ENCODE results near the gene TMF1.
A peak's percentile ranks its signal among the peaks of the same experiment; 100 is the strongest.

The TMF1 gene

DNA sequence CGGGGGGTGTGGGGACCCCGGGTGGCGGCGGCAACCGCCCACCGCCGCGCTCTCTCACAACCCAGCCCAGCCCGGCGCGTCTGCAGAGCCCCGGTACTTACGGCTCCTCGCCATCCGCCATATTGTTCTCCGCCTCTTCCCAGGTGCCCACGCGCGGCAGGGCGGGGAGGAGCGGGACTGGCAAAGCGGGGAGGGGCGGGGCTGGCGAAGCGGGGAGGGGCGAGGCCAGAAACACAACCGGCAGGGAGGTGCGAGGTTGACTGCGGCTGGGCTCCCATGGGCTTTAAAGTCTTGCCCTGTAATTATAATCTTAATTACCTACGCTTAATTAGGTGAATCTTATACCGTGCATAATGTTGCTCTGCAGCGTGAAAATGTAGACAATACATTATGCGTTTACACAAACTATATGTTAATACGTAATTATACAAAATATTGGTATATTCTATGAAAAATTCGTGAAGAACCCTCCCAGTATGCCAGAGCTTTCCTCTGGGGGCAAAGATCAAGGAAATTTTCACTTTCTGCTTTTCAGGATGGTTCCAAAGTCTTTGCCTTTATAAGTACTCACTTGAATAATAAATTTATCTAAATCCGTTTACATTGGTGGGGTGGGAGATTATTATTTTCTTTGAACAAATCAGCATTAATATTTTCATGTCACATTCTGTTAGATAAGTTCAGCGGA, 28.2 kb upstream of the TMF1 start, which contains the start of gene UBA3:
Gene UBA3 (minus strand): TSS at position 133 of the 688 bp plus-strand sequence. CDS start 12 bp downstream, at position 121.
- peaks cover 35% of the 10 kb centered on the region for H3K4me1 ChIP-seq (ENCODE audit: control insufficient read depth, insufficient read depth, low read length, poor library complexity, severe bottlenecking)
- no peaks in the 10 kb centered on the region for H3K9me3 ChIP-seq (ENCODE audit: control insufficient read depth, low read length)
- H3K36me3 ChIP-seq (ENCODE audit: control insufficient read depth, insufficient read depth, low read length) = peaks cover 7% of the 10 kb centered on the region
- H3K4me3 ChIP-seq (ENCODE audit: insufficient read depth, low read depth, low read length, poor library complexity, severe bottlenecking) = peak within 1 kb of the TSS; percentile 93
- peak within 1 kb of the TSS; percentile 76 for H3K27ac ChIP-seq (ENCODE audit: insufficient read depth, low read length, poor library complexity, severe bottlenecking)
- H3K27me3 ChIP-seq (replicated peaks; ENCODE audit: control insufficient read depth, insufficient read depth, low read length, poor library complexity, severe bottlenecking) = no peaks in the 10 kb centered on the region
- DNase-seq = peak; percentile 83 to 86 (median 85)

DNA sequence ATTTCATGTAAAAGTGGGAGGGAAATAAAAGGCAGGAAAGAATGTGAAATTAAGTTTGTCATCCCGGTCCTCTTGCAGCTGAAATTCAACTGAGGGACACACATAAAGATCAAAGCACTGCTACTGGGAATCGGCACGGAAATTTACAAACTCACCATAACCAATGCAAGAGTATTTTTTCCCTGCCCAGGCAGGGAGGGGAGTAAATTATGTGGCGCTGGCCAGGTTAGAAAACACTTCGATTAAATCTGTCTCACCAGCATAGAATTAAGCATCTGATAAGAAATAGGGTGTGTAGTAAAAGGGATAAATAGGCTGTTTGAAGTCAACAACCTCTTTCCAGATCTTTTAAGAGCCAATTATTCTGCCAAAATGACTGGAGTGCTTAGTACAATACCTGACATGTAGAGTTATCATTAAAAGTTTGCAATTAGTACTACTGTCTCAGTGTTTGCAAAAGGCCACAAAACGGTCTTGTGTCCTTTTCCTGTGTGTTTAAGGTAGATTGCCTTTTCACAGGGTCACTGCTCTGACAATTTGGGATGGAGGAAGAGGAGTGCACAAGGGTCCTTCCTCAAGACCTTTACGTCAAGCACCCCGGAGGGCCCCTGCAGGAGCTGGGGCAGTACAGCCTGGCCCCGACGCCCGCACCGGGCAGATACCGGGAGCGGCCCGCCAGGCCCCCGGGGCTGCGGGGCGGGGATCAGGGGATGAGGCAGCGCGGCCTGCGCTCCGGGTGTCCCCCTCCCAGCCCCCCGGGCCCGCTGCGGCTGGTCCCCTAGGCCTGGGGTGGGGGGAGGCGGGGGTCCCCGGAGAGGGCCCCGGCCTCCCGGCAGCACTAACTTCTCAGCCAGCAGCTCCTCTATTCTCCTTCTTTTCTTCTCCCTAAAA, 27.4 kb upstream of the TMF1 start:
- Histone ChIP-seq H3K4me1 (ENCODE audit: control insufficient read depth, insufficient read depth, low read length, poor library complexity, severe bottlenecking) (peaks cover 35% of the 10 kb centered on the region), H3K36me3 (ENCODE audit: control insufficient read depth, insufficient read depth, low read length) (peaks cover 7% of the 10 kb centered on the region)
- no peak for DNase-seq

DNA sequence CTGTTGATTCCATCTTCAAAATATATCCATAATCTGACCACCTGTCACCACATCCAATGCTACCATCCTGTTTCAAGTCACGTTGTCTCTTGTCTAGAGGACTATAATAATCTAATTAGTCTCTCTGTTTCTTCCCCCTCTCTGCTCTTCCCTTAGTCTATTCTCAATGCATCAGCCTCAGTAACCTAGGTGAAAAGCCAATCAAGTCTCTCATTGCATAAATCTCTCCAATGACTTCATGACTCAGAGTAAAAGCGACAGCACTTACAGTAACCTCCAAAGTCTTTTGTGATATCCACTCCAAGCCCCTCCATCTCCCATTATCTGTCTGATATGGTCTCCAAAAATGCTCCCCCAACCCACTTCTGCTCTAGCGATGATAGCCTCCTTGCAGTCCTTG, 20.8 kb upstream of the TMF1 start:
- H3K4me1 ChIP-seq (ENCODE audit: control insufficient read depth, insufficient read depth, low read length, poor library complexity, severe bottlenecking) = no peaks in the 10 kb centered on the region
- no peak overlapping the region for H3K27ac ChIP-seq (ENCODE audit: insufficient read depth, low read length, poor library complexity, severe bottlenecking)

More for the DNA sequence above, 27.4 kb upstream of the TMF1 start:
- H3K27ac ChIP-seq (ENCODE audit: insufficient read depth, low read length, poor library complexity, severe bottlenecking) = peak overlapping the region; percentile 76
- H3K27me3 ChIP-seq (replicated peaks; ENCODE audit: control insufficient read depth, insufficient read depth, low read length, poor library complexity, severe bottlenecking) = no peaks in the 10 kb centered on the region
- peak overlapping the region; percentile 93 for H3K4me3 ChIP-seq (ENCODE audit: insufficient read depth, low read depth, low read length, poor library complexity, severe bottlenecking)
- no peaks in the 10 kb centered on the region for H3K9me3 ChIP-seq (ENCODE audit: control insufficient read depth, low read length)

GRCh38 chr3:69066121-69066520, 14.0 kb upstream of the TMF1 start:
- Histone ChIP-seq H3K4me3 (ENCODE audit: insufficient read depth, low read depth, low read length, poor library complexity, severe bottlenecking) (no peak overlapping the region), H3K36me3 (ENCODE audit: control insufficient read depth, insufficient read depth, low read length) (peaks cover 11% of the 10 kb centered on the region), H3K27me3 (replicated peaks; ENCODE audit: control insufficient read depth, insufficient read depth, low read length, poor library complexity, severe bottlenecking) (no peaks in the 10 kb centered on the region), H3K9me3 (ENCODE audit: control insufficient read depth, low read length) (no peaks in the 10 kb centered on the region), H3K4me1 (ENCODE audit: control insufficient read depth, insufficient read depth, low read length, poor library complexity, severe bottlenecking) (peaks cover 20% of the 10 kb centered on the region), H3K27ac (ENCODE audit: insufficient read depth, low read length, poor library complexity, severe bottlenecking) (peak overlapping the region; percentile 43)
- no peak for DNase-seq

More for the DNA sequence above, 20.8 kb upstream of the TMF1 start:
- H3K27me3 ChIP-seq (replicated peaks; ENCODE audit: control insufficient read depth, insufficient read depth, low read length, poor library complexity, severe bottlenecking) = no peaks in the 10 kb centered on the region
- H3K36me3 ChIP-seq (ENCODE audit: control insufficient read depth, insufficient read depth, low read length) = peaks cover 11% of the 10 kb centered on the region
- no peak overlapping the region for H3K4me3 ChIP-seq (ENCODE audit: insufficient read depth, low read depth, low read length, poor library complexity, severe bottlenecking)
- no peaks in the 10 kb centered on the region for H3K9me3 ChIP-seq (ENCODE audit: control insufficient read depth, low read length)
- DNase-seq = no peak

- Histone ChIP-seq H3K4me3 (ENCODE audit: insufficient read depth, low read depth, low read length, poor library complexity, severe bottlenecking) (no peak overlapping the region), H3K4me1 (ENCODE audit: control insufficient read depth, insufficient read depth, low read length, poor library complexity, severe bottlenecking) (peaks cover 20% of the 10 kb centered on the region), H3K27ac (ENCODE audit: insufficient read depth, low read length, poor library complexity, severe bottlenecking) (peak overlapping the region; percentile 43), H3K9me3 (ENCODE audit: control insufficient read depth, low read length) (no peaks in the 10 kb centered on the region), H3K36me3 (ENCODE audit: control insufficient read depth, insufficient read depth, low read length) (peaks cover 18% of the 10 kb centered on the region), H3K27me3 (replicated peaks; ENCODE audit: control insufficient read depth, insufficient read depth, low read length, poor library complexity, severe bottlenecking) (no peaks in the 10 kb centered on the region)
- DNase-seq = no peak
Measured at GRCh38 chr3:69065318-69065964, 13.3 kb upstream of the TMF1 start.

DNA sequence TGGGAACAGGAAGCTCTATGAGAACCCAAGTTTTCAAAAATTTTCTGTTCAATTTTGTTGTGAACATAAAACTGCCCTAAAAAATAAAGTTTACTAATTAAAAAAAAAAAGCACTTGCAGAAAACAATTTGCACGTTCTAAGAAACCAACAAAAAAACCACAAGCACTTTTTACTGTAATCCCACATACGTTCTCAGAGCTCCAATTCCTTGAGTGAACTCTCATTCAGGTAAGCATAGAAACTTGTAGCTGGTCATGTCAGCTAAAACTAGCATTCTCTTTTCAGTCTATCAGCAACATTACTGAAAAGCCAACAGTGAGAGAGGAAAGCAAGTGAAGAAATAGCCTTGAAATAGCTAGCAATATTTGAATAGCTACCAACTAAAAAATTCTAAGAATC, 11.5 kb upstream of the TMF1 start:
- Histone ChIP-seq H3K9me3 (ENCODE audit: control insufficient read depth, low read length) (no peaks in the 10 kb centered on the region), H3K4me1 (ENCODE audit: control insufficient read depth, insufficient read depth, low read length, poor library complexity, severe bottlenecking) (peaks cover 27% of the 10 kb centered on the region), H3K27ac (ENCODE audit: insufficient read depth, low read length, poor library complexity, severe bottlenecking) (peak overlapping the region; percentile 42), H3K4me3 (ENCODE audit: insufficient read depth, low read depth, low read length, poor library complexity, severe bottlenecking) (no peak overlapping the region), H3K36me3 (ENCODE audit: control insufficient read depth, insufficient read depth, low read length) (peaks cover 23% of the 10 kb centered on the region), H3K27me3 (replicated peaks; ENCODE audit: control insufficient read depth, insufficient read depth, low read length, poor library complexity, severe bottlenecking) (no peaks in the 10 kb centered on the region)
- DNase-seq = no peak

DNA sequence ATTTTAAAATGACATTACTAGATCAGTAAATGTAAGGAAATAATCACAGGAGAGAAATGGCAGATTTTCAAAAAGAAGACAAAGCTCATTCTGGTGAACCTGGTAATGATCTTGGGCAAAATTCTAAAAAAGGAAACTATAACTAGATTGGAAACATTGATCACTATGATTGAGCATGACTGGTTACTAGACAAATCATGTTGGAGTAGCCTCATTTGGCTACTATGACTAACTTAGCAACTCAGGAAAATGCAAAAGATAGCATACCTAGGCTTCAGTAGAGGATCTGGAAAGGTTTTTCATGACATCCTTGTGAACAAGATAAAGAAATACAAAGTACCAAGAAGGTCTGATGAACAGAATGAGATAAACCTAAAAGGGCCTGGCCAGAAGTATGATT, 7.6 kb upstream of the TMF1 start:
- Histone ChIP-seq H3K9me3 (ENCODE audit: control insufficient read depth, low read length) (no peaks in the 10 kb centered on the region), H3K27me3 (replicated peaks; ENCODE audit: control insufficient read depth, insufficient read depth, low read length, poor library complexity, severe bottlenecking) (no peaks in the 10 kb centered on the region), H3K36me3 (ENCODE audit: control insufficient read depth, insufficient read depth, low read length) (peaks cover 30% of the 10 kb centered on the region), H3K4me3 (ENCODE audit: insufficient read depth, low read depth, low read length, poor library complexity, severe bottlenecking) (no peak overlapping the region), H3K27ac (ENCODE audit: insufficient read depth, low read length, poor library complexity, severe bottlenecking) (peak overlapping the region; percentile 64), H3K4me1 (ENCODE audit: control insufficient read depth, insufficient read depth, low read length, poor library complexity, severe bottlenecking) (peaks cover 18% of the 10 kb centered on the region)
- DNase-seq = no peak

DNA sequence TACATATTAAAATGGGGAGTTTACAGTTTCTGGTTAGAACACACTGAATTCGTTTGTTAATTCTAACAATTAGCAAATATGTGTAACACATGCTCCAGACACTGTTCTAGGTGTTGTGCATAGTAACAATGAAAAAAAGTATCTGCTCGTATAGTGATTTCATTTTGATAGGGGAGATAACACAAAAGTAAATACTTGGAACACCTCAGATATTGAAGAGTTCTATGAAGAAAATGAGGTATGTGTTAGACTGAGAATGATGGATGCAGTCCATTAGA, 6.8 kb upstream of the TMF1 start:
- Histone ChIP-seq H3K9me3 (ENCODE audit: control insufficient read depth, low read length) (no peaks in the 10 kb centered on the region), H3K4me1 (ENCODE audit: control insufficient read depth, insufficient read depth, low read length, poor library complexity, severe bottlenecking) (peaks cover 12% of the 10 kb centered on the region), H3K4me3 (ENCODE audit: insufficient read depth, low read depth, low read length, poor library complexity, severe bottlenecking) (no peak overlapping the region), H3K36me3 (ENCODE audit: control insufficient read depth, insufficient read depth, low read length) (peaks cover 30% of the 10 kb centered on the region), H3K27ac (ENCODE audit: insufficient read depth, low read length, poor library complexity, severe bottlenecking) (peak overlapping the region; percentile 64), H3K27me3 (replicated peaks; ENCODE audit: control insufficient read depth, insufficient read depth, low read length, poor library complexity, severe bottlenecking) (no peaks in the 10 kb centered on the region)
- no peak for DNase-seq

- Histone ChIP-seq H3K27me3 (replicated peaks; ENCODE audit: control insufficient read depth, insufficient read depth, low read length, poor library complexity, severe bottlenecking) (no peaks in the 10 kb centered on the region), H3K27ac (ENCODE audit: insufficient read depth, low read length, poor library complexity, severe bottlenecking) (peak overlapping the region; percentile 64), H3K9me3 (ENCODE audit: control insufficient read depth, low read length) (no peaks in the 10 kb centered on the region), H3K4me3 (ENCODE audit: insufficient read depth, low read depth, low read length, poor library complexity, severe bottlenecking) (no peak overlapping the region), H3K4me1 (ENCODE audit: control insufficient read depth, insufficient read depth, low read length, poor library complexity, severe bottlenecking) (peaks cover 10% of the 10 kb centered on the region), H3K36me3 (ENCODE audit: control insufficient read depth, insufficient read depth, low read length) (peaks cover 30% of the 10 kb centered on the region)
- DNase-seq = no peak
Measured at GRCh38 chr3:69058180-69058946, 6.2 kb upstream of the TMF1 start.
